Measurements from ENCODE around the gene MSX2. TPM values are rescaled to one million over a fixed set of nuclear protein-coding genes. Genes with fewer than 3 reads are reported as not detected.
"Not testable (repeated sequence)": the region's sequence is repeated elsewhere in the genome, so short reads cannot be mapped to it uniquely, and the experiment has no call there.

Gene MSX2
- total RNA-seq, 2 donors from 2014 or later, result not detected

- no peaks in the 10 kb centered on the region for H3K36me3 Mint-ChIP-seq (ENCODE audit: low read depth)
- H3K9me3 Mint-ChIP-seq, result no peaks in the 10 kb centered on the region
- H3K27ac Mint-ChIP-seq, result no peak overlapping the region
- H3K4me1 Mint-ChIP-seq, result no peaks in the 10 kb centered on the region
- H3K27me3 Mint-ChIP-seq, result peaks cover 63% of the 10 kb centered on the region
- ATAC-seq (replicated peaks), result no peak
- no peak overlapping the region for H3K4me3 Mint-ChIP-seq
These were observed 11.3 kb downstream of the MSX2 start for GRCh38 chr5:174735498-174736330.

- no peak overlapping the region for H3K27ac Mint-ChIP-seq
- H3K9me3 Mint-ChIP-seq, result no peaks in the 10 kb centered on the region
- no peak overlapping the region for H3K4me3 Mint-ChIP-seq
- ATAC-seq (replicated peaks), result no peak
- peaks cover 57% of the 10 kb centered on the region for H3K27me3 Mint-ChIP-seq
- H3K36me3 Mint-ChIP-seq (ENCODE audit: low read depth), result no peaks in the 10 kb centered on the region
- H3K4me1 Mint-ChIP-seq, result no peaks in the 10 kb centered on the region
These were observed 11.9 kb downstream of the MSX2 start for GRCh38 chr5:174736331-174736721.

GRCh38 chr5:174736777-174737176 lies 12.4 kb downstream of the MSX2 start:
- Mint-ChIP-seq H3K27ac (no peak overlapping the region), H3K4me3 (no peak overlapping the region), H3K27me3 (peaks cover 55% of the 10 kb centered on the region), H3K36me3 (ENCODE audit: low read depth) (no peaks in the 10 kb centered on the region), H3K9me3 (no peaks in the 10 kb centered on the region), H3K4me1 (no peaks in the 10 kb centered on the region)
- ATAC-seq (replicated peaks), result no peak

- no peaks in the 10 kb centered on the region for H3K9me3 Mint-ChIP-seq
- peaks cover 55% of the 10 kb centered on the region for H3K27me3 Mint-ChIP-seq
- no peak overlapping the region for H3K27ac Mint-ChIP-seq
- ATAC-seq (replicated peaks), result no peak
- no peaks in the 10 kb centered on the region for H3K36me3 Mint-ChIP-seq (ENCODE audit: low read depth)
- H3K4me1 Mint-ChIP-seq, result no peaks in the 10 kb centered on the region
- H3K4me3 Mint-ChIP-seq, result no peak overlapping the region
These were observed 12.9 kb downstream of the MSX2 start for GRCh38 chr5:174737330-174737729.

- Mint-ChIP-seq H3K9me3 (peaks cover 4% of the 10 kb centered on the region), H3K27me3 (peaks cover 23% of the 10 kb centered on the region), H3K27ac (no peak overlapping the region), H3K4me3 (no peak overlapping the region), H3K4me1 (no peaks in the 10 kb centered on the region), H3K36me3 (ENCODE audit: low read depth) (no peaks in the 10 kb centered on the region)
- no peak for ATAC-seq (replicated peaks)
These were observed 17.0 kb downstream of the MSX2 start for GRCh38 chr5:174741352-174741751.

- H3K27me3 Mint-ChIP-seq, result peaks cover 27% of the 10 kb centered on the region
- no peak for ATAC-seq (replicated peaks)
- H3K4me1 Mint-ChIP-seq, result no peaks in the 10 kb centered on the region
These were observed 20.5 kb downstream of the MSX2 start for GRCh38 chr5:174744896-174745295.

GRCh38 chr5:174745590-174746103 lies 21.3 kb downstream of the MSX2 start:
- H3K9me3 Mint-ChIP-seq, result peaks cover 4% of the 10 kb centered on the region
- no peaks in the 10 kb centered on the region for H3K36me3 Mint-ChIP-seq (ENCODE audit: low read depth)
- ATAC-seq (replicated peaks), result no peak
- H3K27ac Mint-ChIP-seq, result no peak overlapping the region
- no peaks in the 10 kb centered on the region for H3K4me1 Mint-ChIP-seq
- H3K4me3 Mint-ChIP-seq, result no peak overlapping the region
- peaks cover 32% of the 10 kb centered on the region for H3K27me3 Mint-ChIP-seq

More at GRCh38 chr5:174744896-174745295, 20.5 kb downstream of the MSX2 start:
- Mint-ChIP-seq H3K9me3 (peaks cover 4% of the 10 kb centered on the region), H3K4me3 (no peak overlapping the region), H3K27ac (no peak overlapping the region), H3K36me3 (ENCODE audit: low read depth) (no peaks in the 10 kb centered on the region)

GRCh38 chr5:174750711-174751110 lies 26.3 kb downstream of the MSX2 start:
- H3K27me3 Mint-ChIP-seq, result peaks cover 45% of the 10 kb centered on the region
- no peaks in the 10 kb centered on the region for H3K9me3 Mint-ChIP-seq
- H3K36me3 Mint-ChIP-seq (ENCODE audit: low read depth), result no peaks in the 10 kb centered on the region
- ATAC-seq (replicated peaks), result no peak
- H3K27ac Mint-ChIP-seq, result no peak overlapping the region
- H3K4me3 Mint-ChIP-seq, result no peak overlapping the region
- no peaks in the 10 kb centered on the region for H3K4me1 Mint-ChIP-seq

- Mint-ChIP-seq H3K36me3 (ENCODE audit: low read depth) (no peaks in the 10 kb centered on the region), H3K27ac (no peak overlapping the region), H3K9me3 (no peaks in the 10 kb centered on the region), H3K4me1 (no peaks in the 10 kb centered on the region), H3K27me3 (peaks cover 39% of the 10 kb centered on the region), H3K4me3 (no peak overlapping the region)
- ATAC-seq (replicated peaks), result no peak
These were observed 27.0 kb downstream of the MSX2 start for GRCh38 chr5:174751154-174752000.

- ATAC-seq (replicated peaks), result no peak
- Mint-ChIP-seq H3K9me3 (no peaks in the 10 kb centered on the region), H3K4me1 (no peaks in the 10 kb centered on the region), H3K27ac (no peak overlapping the region), H3K36me3 (ENCODE audit: low read depth) (no peaks in the 10 kb centered on the region), H3K27me3 (peaks cover 37% of the 10 kb centered on the region), H3K4me3 (no peak overlapping the region)
These were observed 27.7 kb downstream of the MSX2 start for GRCh38 chr5:174752121-174752520.

GRCh38 chr5:174755106-174755505 lies 30.7 kb downstream of the MSX2 start:
- Mint-ChIP-seq H3K27me3 (peaks cover 18% of the 10 kb centered on the region), H3K4me1 (no peaks in the 10 kb centered on the region), H3K9me3 (no peaks in the 10 kb centered on the region), H3K27ac (no peak overlapping the region), H3K4me3 (no peak overlapping the region), H3K36me3 (ENCODE audit: low read depth) (no peaks in the 10 kb centered on the region)
- ATAC-seq (replicated peaks), result no peak

- ATAC-seq (replicated peaks), result no peak
- Mint-ChIP-seq H3K9me3 (no peaks in the 10 kb centered on the region), H3K27me3 (peaks cover 2% of the 10 kb centered on the region), H3K4me3 (no peak overlapping the region), H3K4me1 (no peaks in the 10 kb centered on the region), H3K27ac (no peak overlapping the region), H3K36me3 (ENCODE audit: low read depth) (no peaks in the 10 kb centered on the region)
These were observed 34.7 kb downstream of the MSX2 start for GRCh38 chr5:174759091-174759490.

- no peaks in the 10 kb centered on the region for H3K4me1 Mint-ChIP-seq
- no peaks in the 10 kb centered on the region for H3K9me3 Mint-ChIP-seq
- no peak overlapping the region for H3K27ac Mint-ChIP-seq
- no peaks in the 10 kb centered on the region for H3K27me3 Mint-ChIP-seq
- no peak overlapping the region for H3K4me3 Mint-ChIP-seq
- no peak for ATAC-seq (replicated peaks)
- no peaks in the 10 kb centered on the region for H3K36me3 Mint-ChIP-seq (ENCODE audit: low read depth)
These were observed 36.3 kb downstream of the MSX2 start for GRCh38 chr5:174760721-174761120.

- H3K27ac Mint-ChIP-seq; H3K27me3 Mint-ChIP-seq; H3K4me3 Mint-ChIP-seq; ATAC-seq (replicated peaks); H3K4me1 Mint-ChIP-seq; H3K9me3 Mint-ChIP-seq; H3K36me3 Mint-ChIP-seq (ENCODE audit: low read depth): not testable (repeated sequence)
These were observed 37.0 kb downstream of the MSX2 start for GRCh38 chr5:174761341-174761740.

- no peaks in the 10 kb centered on the region for H3K36me3 Mint-ChIP-seq (ENCODE audit: low read depth)
- H3K27ac Mint-ChIP-seq, result no peak overlapping the region
- peaks cover 4% of the 10 kb centered on the region for H3K27me3 Mint-ChIP-seq
- H3K4me3 Mint-ChIP-seq, result no peak overlapping the region
- peaks cover 5% of the 10 kb centered on the region for H3K9me3 Mint-ChIP-seq
- no peak for ATAC-seq (replicated peaks)
- H3K4me1 Mint-ChIP-seq, result no peaks in the 10 kb centered on the region
These were observed 39.9 kb downstream of the MSX2 start for GRCh38 chr5:174764309-174764708.

Data from activated T-helper 17 cell treated with anti-CD3 and anti-CD28 coated beads, Interleukin-2, amount 50 U/mL, for 72 hours (primary cell).